Measurements from ENCODE around the gene UNG.
"Not testable (repeated sequence)": the region's sequence is repeated elsewhere in the genome, so short reads cannot be mapped to it uniquely, and the experiment has no call there.

UNG gene

DNA sequence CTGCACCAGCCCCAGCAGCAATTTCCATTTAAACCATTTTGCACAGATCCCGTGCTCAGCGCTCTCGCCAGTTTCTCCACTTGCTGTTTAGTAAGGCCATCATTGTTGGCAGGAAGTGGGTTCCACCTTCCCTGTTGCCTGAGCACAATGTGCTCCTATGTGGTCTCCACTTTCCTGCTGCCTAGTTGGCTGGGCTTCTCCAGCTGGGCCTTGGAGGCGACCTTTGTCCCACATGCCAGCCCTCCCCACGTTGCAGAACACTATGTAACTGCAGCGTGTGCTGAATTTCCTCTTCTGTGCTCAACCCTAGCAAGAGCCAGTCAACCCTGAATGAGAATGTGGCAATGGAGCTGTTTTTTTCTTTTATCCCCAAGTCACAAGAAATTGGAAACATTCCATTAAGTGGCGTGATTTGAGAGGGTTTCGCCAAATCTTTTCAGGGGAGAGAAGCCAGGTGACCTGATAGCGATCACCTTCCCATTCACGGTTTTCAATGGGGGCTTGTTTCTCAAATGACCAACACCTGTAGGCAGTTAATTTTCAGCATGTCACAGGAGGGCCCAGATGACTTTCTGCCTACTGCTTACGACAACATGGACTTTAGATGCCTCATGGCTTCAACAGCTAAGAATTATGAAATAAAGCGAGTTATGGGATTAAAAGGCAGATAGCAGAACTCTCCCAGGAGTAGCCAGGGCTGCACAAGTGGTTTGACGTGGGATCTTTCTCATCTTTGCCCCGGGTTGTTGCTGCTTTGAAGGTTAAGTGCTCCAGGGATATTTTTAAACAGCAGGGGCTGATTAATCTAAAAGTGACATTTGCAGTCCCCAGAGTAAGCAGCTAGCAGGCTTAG is 18.6 kb downstream of the UNG start, which contains the start of gene ACACB:
Gene ACACB, plus strand, starts transcription at position 830 of the 853 bp plus-strand sequence. CDS start 22,819 bp downstream, outside the sequence.
- no peak within 1 kb of the TSS for H3K4me3 ChIP-seq (ENCODE audit: low read depth, low read length)
- DNase-seq (ENCODE audit: low read depth): no peak

DNA sequence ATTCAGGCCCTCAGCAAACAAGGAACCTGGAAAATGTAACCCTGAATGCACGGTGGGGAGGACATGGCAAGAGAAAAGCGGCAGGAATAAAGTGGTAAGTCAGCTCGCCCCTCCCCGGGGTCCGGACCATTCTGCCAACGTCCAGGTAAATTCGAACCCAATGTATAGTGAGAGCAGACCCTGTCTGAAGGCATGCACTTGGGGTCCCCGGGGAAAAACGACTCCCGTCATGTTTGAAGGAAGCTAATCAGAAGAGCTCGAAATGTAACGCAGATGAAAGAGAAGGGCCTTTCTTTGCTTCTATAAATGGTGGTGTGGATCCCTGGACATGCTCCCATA is 19.2 kb downstream of the UNG start:
- no peak for DNase-seq (ENCODE audit: low read depth)
- no peak overlapping the region for H3K4me3 ChIP-seq (ENCODE audit: low read depth, low read length)

DNA sequence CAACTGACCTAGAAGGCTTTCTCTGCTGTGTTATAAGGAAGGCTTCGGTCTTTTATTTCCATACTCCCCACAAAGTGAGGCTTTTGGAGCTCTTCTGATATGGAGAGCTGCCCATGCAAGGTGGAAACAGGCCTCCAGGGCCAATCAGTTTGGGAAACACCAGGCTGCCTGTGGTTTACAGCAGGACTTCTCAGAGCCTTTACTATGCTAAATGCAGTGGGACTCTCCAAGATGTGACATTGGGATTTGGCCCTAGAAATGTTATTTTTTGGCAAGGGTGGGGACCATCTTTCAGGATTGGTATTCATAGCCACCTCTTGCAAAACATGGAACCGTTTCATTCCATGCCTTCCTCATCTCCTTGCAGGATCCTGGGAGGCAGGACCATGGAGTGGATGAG is 22.7 kb downstream of the UNG start:
- no peak for DNase-seq (ENCODE audit: low read depth)

DNA sequence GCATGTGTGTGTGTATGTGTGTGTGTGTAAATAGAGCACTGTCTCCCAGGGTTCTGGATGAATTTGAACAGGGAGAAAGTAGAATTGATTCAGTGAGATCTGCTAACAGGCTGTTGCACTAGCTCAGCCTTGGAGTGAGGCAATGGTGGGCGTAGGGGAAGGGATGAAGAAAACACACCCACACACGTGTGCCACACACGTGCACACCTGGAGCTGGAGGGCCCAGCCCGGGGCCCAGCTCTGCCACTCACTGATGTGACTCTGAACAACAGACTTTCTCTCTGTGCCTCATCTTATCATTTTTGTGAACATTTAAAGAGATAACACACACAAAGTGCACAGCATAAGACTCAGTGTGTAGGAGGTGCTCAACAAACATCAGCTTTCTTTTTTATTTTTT is 23.2 kb downstream of the UNG start:
- DNase-seq (ENCODE audit: low read depth): no peak
- no peak overlapping the region for H3K4me3 ChIP-seq (ENCODE audit: low read depth, low read length)

More for the DNA sequence above, 22.7 kb downstream of the UNG start:
- H3K4me3 ChIP-seq (ENCODE audit: low read depth, low read length): no peak overlapping the region

DNA sequence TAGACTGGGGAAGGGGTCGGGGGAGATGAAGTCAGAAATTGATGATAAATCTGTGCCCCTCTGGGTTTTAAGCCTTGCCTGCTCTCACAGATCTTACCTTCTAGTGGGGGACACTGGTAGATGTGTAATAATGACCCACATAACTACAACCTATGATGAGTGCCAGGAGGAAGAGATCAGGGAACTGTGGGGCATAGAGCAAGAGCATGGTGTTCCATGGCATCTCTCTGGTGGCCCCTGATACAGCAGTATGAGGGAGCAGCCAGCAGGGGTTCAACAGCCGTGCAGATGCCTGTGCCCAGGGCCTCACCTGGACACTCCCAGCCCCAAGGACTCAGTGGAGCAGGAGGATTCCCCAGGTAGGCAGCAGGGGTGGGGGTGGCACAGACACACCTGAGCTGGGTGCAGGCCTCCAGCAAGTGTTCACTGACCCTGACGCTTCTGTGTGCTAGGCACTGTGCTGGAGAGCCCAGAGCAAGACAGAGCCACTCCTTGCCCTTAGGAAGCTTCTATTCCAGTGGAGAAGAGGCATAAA is 24.0 kb downstream of the UNG start:
- no peak for DNase-seq (ENCODE audit: low read depth)
- no peak overlapping the region for H3K4me3 ChIP-seq (ENCODE audit: low read depth, low read length)

DNA sequence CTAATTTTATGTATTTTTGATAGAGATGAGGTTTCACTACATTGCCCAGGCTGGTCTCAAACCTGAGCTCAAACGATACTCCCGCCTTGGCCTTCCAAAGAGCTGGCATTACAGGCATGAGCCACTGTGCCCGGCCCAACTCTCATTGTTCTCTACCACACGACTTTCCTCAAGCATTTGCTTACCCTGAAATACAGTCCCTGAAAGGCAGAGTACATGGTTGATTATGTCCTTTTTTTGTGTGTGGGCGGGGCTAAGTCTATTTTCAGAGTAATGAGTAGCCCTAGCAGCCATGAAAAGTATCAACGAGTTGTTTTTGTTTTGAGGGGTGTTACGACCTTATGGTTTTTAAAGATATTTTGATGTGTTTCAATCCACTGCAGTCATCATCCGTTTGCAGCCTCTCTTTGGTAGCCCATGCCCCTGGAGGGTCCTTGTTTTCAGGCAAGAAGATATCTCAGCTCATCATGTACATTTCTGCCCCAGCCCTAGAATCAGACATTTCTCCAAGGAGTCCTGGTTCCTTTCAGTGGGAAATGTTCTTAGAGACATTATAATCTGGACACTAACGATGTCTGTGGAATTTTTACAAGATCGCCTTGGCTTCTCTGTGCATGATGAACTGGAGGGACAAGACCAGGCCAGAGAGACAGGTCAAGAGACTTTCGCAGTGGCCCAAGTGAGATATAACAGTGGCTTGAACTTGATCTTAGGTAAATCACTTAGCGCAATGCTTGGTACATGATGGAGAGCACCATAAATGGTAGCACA is 27.7 kb downstream of the UNG start:
- no peak overlapping the region for H3K4me3 ChIP-seq (ENCODE audit: low read depth, low read length)
- no peak for DNase-seq (ENCODE audit: low read depth)

DNA sequence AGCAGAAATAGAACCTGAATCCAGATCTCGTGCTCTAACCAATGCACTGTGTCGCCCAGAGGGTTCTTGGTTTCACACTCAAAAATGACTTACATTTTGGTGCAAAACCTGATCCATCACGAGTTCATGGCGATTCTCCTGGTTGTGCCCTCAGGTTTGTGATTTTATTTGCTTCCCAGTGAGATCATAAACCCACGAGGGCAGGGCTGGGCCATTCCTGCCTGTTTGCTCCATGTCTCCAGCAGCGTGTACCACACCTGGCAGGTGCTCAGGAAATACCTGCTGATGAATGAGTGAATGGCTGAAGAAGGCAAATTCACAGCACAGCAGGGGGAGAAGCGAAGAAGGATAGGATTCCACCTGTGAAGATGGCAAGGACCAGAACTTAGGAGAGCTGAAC is 28.4 kb downstream of the UNG start:
- no peak overlapping the region for H3K4me3 ChIP-seq (ENCODE audit: low read depth, low read length)
- no peak for DNase-seq (ENCODE audit: low read depth)

DNA sequence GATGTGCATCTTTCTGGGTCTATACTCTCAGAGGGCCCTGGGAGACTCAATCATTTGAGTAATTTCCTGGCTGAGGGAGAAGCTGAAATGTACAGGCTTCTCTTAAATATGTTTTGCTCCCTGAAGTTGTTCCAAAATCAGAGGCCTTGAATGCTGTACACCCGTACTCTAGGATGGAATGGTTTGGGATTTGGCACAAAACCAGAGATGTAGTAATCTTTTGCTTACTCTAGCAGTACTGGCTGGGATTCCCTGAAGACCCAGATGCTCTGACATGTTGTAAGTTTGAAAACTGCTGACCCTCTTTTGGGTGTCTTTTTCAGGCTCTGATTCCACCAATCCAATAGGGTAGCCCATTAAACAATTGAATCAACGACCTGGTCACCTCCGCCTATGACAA is 29.4 kb downstream of the UNG start:
- H3K4me3 ChIP-seq (ENCODE audit: low read depth, low read length): no peak overlapping the region
- DNase-seq (ENCODE audit: low read depth): no peak

DNA sequence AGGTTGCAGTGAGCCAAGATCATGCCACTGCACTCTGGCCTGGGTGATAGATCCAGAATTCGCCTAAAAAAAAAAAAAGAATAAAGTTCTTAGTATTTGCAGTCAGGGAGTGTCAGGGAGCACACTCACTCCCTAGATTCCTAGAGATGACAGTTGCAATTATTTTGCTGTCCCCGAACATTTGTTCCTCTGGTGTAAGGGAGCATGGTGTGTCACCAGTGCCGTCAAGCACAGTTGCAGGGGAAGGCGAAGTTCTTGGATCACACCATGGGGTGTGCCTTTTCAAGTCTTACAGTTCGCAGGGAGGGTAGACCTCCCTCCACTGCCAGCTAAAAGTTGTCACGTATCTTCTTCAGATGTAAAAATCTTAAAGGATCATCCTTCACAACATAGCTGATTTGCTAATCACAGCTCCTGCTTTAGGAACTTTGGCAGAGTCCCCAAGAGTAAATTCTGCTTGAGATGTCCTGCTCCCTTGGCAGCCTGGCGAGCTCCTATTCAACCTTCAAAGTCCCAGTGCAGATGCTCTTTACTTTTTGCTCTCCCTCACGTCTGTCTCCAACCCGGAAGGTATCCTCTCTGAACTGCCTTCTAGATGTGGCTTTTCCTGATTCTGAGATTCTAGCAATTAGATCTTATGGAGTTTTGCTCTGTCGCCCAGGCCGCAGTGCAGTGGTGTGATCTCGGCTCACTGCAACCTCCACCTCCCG is 30.3 kb downstream of the UNG start:
- no peak overlapping the region for H3K4me3 ChIP-seq (ENCODE audit: low read depth, low read length)
- DNase-seq (ENCODE audit: low read depth): no peak

DNA sequence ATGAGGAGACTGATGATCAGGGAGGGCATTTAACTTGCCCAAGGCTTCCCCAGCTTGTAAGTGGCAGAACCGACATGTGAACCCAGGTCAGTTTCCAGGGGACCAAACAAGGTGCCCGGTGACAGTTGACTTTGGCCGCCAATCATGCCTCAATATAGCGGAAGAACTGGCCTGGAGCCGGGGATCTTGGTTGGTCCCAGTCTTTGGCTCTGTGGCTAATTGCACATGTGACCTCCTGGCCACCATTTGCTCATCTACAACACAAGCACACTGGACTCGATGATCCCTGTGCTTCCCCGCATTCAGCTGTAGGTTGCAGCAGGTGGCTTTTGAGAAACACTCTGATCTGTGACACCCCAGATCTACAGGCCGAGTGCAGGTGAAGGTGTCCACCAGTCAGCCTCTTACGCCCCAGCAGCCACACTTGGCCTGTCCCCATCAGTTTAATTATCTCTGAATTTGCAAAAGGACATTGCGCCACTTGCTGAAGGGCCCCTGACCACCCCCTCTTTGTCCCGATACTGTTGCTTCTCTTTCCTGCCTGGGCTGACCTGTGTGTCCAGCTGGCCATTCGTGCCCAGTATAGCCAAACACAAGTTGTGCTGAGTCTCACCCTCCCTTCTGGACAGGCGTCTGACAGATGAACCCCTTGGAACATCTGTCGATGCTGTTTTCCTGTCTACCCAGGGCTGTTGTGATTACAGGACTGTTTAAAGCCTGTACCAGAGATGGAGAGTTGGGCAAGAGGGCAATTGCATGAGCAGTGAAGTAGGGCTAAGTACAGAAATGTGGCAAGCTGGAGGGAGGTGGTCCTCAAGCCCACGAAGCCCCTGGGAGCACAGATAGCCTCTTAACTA is 33.1 kb downstream of the UNG start:
- no peak for DNase-seq (ENCODE audit: low read depth)
- no peak overlapping the region for H3K4me3 ChIP-seq (ENCODE audit: low read depth, low read length)

DNA sequence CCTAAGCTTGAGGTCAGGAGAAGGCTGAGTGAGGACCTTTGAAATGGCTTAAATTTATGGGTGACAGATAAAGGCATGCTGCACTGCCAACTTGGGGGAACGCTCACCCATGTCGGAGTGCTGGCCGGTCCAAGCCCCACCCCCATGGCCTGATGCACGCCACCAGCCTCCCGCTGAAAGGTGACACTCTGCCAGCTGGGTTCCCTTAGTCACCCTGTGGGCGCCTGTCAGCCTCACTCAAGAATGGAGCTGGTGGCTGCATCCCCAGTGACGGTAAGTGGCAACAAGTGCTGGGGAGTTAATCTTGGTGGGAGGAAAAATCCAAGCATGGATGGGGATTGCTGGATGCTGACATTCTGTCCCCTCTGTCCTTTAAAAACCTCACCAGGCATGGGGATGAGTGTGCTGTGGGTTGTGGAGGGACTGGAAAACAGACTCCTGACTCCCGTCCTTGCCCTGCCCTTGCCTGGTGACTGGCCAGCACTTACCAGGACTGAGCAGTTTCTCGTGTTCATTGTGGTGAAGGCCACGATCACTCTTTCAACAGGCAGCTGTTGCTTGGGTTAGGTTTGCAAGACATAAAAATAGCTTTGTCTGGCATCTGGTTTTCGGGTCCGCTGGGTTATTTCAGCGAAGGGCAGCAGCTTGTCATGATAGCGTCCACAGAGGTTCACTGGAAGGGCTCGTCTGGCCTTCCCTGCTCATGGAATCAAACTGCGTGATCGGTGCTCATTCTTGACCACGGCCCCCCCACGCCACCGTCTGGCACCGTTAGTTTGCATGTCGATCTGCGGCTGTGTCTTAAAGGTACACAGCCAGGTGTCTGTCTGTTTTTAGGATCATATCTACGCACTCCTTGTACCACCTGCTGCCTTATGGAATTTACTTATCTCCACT is 34.0 kb downstream of the UNG start:
- H3K4me3 ChIP-seq (ENCODE audit: low read depth, low read length): no peak overlapping the region
- no peak for DNase-seq (ENCODE audit: low read depth)

DNA sequence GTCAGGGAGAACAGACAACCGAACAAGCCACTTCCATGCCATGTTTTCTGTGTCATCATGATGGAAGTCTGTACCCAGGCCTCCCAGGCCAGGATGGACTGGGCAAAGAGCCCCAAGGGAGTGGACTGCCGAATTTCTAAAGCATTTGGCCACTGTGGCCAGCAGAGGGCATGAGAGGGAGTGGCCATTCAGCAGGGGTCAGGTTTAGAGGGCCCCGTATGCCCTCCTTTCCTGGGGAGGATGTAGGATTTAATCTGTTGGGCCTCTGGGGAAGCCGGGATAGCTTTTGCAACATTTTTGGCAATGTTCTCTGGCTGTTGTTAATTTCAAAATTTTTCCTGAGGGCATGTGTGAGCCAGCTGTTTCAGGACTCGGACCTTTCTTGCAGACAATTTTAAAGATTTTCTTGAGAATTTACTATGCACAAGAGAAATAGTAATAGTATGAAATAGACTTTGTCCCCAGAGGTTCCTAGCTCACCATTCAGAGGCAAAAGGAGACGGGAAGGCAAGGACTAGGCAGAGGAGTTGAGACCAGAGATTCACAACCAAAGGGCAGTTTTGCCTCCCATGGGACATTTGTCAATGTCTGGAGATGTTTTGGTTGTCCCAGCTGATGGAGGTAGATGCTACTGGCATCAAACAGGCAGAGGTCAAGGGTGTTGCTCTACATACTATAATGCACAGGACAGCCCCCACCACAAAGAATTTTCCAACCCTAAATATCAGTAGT is 37.0 kb downstream of the UNG start:
- no peak overlapping the region for H3K4me3 ChIP-seq (ENCODE audit: low read depth, low read length)
- no peak for DNase-seq (ENCODE audit: low read depth)

DNA sequence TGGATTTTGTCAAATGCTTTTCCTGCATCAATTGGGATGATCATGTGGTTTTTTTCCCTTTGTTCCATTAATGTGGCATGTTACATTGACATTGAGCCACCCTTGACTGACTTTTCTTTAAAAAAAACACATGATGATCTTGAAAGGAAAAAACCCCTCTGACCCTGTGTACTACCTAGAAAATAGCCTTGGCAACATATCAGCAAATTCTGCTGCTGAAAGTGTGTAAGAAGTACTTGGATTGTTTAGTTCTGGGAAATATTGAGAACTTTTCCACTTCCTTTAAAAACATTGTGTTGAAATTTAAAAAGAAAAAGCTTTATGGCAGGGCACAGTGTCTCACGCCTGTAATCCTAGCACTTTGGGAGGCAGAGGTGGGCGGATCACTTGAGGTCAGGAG is 39.7 kb downstream of the UNG start:
- DNase-seq (ENCODE audit: low read depth): no peak

DNA sequence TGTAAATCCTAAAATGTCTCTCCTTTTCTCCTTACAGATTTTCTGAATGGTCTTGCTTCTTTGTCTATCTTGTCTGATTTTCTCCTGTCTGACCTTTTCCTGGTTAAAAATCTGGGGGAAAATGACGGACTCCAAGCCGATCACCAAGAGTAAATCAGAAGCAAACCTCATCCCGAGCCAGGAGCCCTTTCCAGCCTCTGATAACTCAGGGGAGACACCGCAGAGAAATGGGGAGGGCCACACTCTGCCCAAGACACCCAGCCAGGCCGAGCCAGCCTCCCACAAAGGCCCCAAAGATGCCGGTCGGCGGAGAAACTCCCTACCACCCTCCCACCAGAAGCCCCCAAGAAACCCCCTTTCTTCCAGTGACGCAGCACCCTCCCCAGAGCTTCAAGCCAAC is 42.0 kb downstream of the UNG start:
- DNase-seq (ENCODE audit: low read depth): no peak
- no peak overlapping the region for H3K4me3 ChIP-seq (ENCODE audit: low read depth, low read length)

More for the DNA sequence above, 39.7 kb downstream of the UNG start:
- H3K4me3 ChIP-seq (ENCODE audit: low read depth, low read length): no peak overlapping the region

DNA sequence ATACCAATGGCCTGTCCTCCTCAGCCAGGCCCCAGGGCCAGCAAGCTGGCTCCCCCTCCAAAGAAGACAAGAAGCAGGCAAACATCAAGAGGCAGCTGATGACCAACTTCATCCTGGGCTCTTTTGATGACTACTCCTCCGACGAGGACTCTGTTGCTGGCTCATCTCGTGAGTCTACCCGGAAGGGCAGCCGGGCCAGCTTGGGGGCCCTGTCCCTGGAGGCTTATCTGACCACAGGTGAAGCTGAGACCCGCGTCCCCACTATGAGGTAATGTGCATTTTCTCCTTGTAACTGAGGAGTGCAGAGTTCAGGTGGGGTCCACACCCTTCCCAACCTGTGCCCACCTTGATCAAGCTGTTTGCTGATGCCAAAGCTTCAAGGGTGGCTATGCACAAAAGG is 42.4 kb downstream of the UNG start:
- DNase-seq (ENCODE audit: low read depth): no peak
- H3K4me3 ChIP-seq (ENCODE audit: low read depth, low read length): no peak overlapping the region

DNA sequence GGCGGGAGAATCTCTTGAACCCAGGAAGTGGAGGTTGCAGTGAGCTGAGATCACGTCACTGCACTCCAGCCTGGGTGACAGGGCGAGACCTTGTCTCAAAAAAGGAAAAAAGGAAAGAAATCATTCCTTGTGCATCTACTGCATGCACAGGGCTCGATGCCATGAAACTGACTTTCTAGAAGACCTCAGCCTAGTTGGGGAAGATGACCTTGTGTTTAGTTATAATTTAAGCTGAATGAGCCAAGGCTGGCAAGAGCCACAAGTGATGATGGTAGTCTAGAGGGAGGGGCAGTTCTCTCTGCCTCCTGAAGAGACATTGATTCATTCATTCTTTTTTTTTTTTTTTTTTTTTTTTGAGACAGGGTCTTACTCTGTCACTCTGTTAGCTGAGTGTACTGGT is 43.2 kb downstream of the UNG start:
- no peak overlapping the region for H3K4me3 ChIP-seq (ENCODE audit: low read depth, low read length)
- DNase-seq (ENCODE audit: low read depth): no peak

DNA sequence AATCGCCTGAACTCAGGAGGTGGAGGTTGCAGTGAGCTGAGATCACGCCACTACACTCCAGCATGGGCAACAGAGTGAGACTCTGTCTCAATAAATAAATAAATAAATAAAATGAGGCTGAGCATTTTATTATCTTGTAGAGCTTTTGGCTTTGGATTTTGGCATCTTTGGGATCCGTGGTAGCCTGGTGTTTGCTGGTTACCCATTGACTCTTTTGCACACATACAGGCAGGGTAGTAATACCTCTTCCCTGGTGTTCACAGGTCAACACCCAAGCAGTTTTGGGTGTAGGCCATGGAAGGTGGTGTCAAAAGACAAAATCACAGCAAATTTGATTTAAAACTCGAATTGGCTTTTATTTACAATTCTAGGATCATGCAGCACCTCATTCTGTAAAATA is 46.8 kb downstream of the UNG start:
- DNase-seq (ENCODE audit: low read depth): no peak
- no peak overlapping the region for H3K4me3 ChIP-seq (ENCODE audit: low read depth, low read length)

DNA sequence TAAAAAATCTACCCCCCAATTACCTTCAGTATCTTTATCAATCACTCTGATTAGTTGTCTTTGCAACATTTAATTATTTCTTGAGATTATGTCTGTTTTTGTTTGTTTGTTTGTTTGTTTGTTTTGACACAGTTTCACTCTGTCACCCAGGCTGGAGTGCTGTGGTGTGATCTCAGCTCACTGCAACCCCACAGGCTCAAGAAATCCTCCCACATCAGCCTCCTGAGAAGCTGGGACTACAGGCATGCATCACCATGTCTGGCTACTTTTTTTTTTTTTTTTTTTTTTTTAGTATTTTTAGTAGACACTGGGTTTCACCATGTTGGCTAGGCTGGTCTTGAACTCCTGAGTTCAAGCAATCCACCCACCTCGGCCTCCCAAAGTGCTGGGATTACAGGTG is 49.7 kb downstream of the UNG start:
- not testable (repeated sequence) for H3K4me3 ChIP-seq (ENCODE audit: low read depth, low read length); DNase-seq (ENCODE audit: low read depth)
